RWPE1 (cell line): ENCODE results near the gene CDC73.
"Not testable (repeated sequence)": the region's sequence is repeated elsewhere in the genome, so short reads cannot be mapped to it uniquely, and the experiment has no call there.

Experiments
- CTCF ChIA-PET: fragments of 350-600 bp; sonication (Branson Sonifier 250); formaldehyde crosslinking; extraction: SDS; loops from one replicate; lab custom pipeline; 2021; lab: Yijun Ruan, JAX
- POLR2A ChIA-PET: fragments of 400-600 bp; formaldehyde crosslinking; extraction: SDS; loops from one replicate; lab custom pipeline; 2020; ENCODE audit warnings: antibody characterized with exemption; ENCODE audit not compliant: low non-redundant PET; lab: Yijun Ruan, JAX
- DNase-seq: peaks from one replicate; pipeline ENCODE4 v3.0.0; 2012; ENCODE audit warnings: low spot score
- H3K27ac ChIP-seq: fragments of 450-650 bp; 2 replicates; pipeline ENCODE4 v1.5.1; 2017
- CTCF ChIP-seq: fragments of 450-650 bp; conservative IDR thresholded peaks from 2 replicates; pipeline ENCODE4 v1.5.1; 2017; ENCODE audit warnings: low read depth, mild to moderate bottlenecking

CDC73 gene

GRCh38 chr1:193275773-193276172 is 153.9 kb downstream of the CDC73 start:
- TF ChIP-seq CTCF = no peak
- ChIA-PET CTCF (no interaction called here), POLR2A (no interaction called here)
- DNase-seq = no peak
- no peak overlapping the region for H3K27ac ChIP-seq

GRCh38 chr1:193278968-193279367 is 157.1 kb downstream of the CDC73 start:
- no peak for TF ChIP-seq CTCF
- no peak for DNase-seq
- ChIA-PET POLR2A (no interaction called here), CTCF (no interaction called here)
- H3K27ac ChIP-seq = no peak overlapping the region

DNA sequence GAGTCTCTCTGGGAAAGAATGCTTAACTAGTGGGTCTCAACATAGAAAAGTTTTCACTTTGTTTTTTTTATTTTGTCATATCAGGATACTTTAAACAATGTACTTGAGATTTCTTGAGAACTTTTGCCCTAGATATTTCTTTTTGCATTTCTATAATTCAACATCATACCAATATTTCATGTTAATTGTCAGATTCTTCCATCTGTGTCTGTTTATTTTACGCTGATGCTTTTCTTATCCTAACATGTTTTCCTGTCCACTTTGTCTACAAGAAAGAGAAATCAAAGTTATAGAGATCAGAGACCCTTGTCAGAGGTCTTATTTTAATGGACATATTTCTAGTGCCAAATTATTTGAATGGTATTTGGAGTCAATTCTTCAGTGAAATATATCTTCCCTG is 160.1 kb downstream of the CDC73 start:
- CTCF ChIA-PET = no interaction called here
- DNase-seq = no peak
- POLR2A ChIA-PET = no interaction called here
- TF ChIP-seq CTCF = no peak
- no peak overlapping the region for H3K27ac ChIP-seq

DNA sequence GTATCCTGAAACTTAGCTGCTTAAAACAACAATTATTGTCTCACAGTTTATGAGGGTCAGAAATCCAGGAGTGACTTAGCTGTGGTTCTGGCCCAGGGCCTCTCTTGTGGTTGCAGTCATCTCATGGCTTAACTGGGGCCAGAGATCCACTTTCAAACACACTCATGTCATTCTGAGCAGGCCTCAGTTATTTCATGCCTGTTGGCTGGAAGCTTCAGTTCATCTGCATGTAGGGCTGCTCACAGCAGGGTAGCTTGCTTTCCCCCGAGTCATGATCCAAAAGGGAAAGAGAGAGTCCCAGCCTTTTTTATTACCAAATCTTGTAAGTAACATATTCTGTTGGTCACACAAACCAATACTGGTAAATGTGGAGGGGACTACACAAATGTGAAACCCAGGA is 161.2 kb downstream of the CDC73 start:
- DNase-seq = no peak
- no peak for TF ChIP-seq CTCF
- no peak overlapping the region for H3K27ac ChIP-seq
- POLR2A ChIA-PET = no interaction called here
- CTCF ChIA-PET = interaction anchor here (0.8 kb wide), 1 partner anchor 12 kb away, joined by 3 read pairs; no protein-coding TSS in a partner anchor

- no peak overlapping the region for H3K27ac ChIP-seq
- POLR2A ChIA-PET = no interaction called here
- no peak for TF ChIP-seq CTCF
- CTCF ChIA-PET = interaction anchor here (0.6 to 0.7 kb wide), 3 partner anchors 18 to 751 kb away, joined by 3 to 4 read pairs (median 3); no protein-coding TSS in a partner anchor
- no peak for DNase-seq
Observed at GRCh38 chr1:193284219-193284618, 162.4 kb downstream of the CDC73 start.

- ChIA-PET POLR2A (no interaction called here), CTCF (no interaction called here)
- H3K27ac ChIP-seq = no peak overlapping the region
- no peak for DNase-seq
- TF ChIP-seq CTCF = no peak
Observed at GRCh38 chr1:193285641-193286040, 163.8 kb downstream of the CDC73 start.

GRCh38 chr1:193288548-193289080 is 166.8 kb downstream of the CDC73 start:
- POLR2A ChIA-PET, DNase-seq, H3K27ac ChIP-seq, CTCF ChIA-PET: not testable (repeated sequence)
